Thyroid gland (tissue), 4 donors: ENCODE results near the gene HSP90AA1.

ENCODE experiments used
- POLR2A ChIP-seq, 2 donors: fragments of 450-650 bp; IDR thresholded peaks; one replicate each; pipeline ENCODE4 v1.6.1; 2017; ENCODE audit warnings: antibody characterized with exemption in 2 of 2, mild to moderate bottlenecking in 2 of 2, moderate library complexity in 1 of 2
- TF ChIP-seq, protein P1 (sequence below), 6 experiments: fragments of 200-600 bp in 3 of 6; fragments of 450-650 bp in 3 of 6; sonication (generic) in 3 of 6; IDR thresholded peaks; one replicate each; pipeline ENCODE4 v1.5.1; 2016 to 2019; ENCODE audit warnings: antibody characterized with exemption in 6 of 6, mild to moderate bottlenecking in 2 of 6, inconsistent platforms in 1 of 6, moderate library complexity in 1 of 6

DNA sequence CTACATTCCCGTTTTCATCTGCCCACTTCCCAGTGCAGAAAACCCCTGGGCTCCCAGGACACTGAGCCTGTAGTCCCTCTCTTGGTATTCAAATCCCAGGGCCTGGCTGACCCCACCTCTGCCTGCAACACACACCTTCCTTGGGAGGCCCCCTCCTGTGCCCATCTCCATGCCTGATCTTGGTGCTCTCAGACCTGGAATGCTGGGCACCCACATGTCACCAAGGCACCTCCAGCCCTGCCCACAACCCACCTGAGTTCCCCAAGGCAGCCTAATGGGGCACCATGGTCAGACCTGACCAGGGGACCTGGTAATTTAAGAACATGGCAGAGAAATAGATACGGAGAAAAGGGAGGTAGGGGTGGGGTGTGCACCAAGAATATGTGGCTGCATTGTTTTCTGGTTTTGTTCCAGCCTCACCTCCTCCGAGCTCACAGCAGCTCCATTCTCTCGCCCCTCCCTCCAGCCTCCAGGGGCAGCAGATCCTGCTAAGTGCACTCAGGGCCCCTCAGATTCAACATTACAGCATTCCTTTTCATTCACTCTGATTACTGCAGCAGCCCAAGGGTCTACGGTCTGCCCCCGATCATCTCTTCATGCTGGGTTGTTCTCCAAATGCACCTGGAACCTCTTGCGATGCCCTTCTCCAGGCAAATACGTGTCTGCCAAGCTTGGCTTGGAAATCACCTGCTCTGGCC lies 9.2 kb upstream of the HSP90AA1 start:
- TF ChIP-seq, protein P1, sequence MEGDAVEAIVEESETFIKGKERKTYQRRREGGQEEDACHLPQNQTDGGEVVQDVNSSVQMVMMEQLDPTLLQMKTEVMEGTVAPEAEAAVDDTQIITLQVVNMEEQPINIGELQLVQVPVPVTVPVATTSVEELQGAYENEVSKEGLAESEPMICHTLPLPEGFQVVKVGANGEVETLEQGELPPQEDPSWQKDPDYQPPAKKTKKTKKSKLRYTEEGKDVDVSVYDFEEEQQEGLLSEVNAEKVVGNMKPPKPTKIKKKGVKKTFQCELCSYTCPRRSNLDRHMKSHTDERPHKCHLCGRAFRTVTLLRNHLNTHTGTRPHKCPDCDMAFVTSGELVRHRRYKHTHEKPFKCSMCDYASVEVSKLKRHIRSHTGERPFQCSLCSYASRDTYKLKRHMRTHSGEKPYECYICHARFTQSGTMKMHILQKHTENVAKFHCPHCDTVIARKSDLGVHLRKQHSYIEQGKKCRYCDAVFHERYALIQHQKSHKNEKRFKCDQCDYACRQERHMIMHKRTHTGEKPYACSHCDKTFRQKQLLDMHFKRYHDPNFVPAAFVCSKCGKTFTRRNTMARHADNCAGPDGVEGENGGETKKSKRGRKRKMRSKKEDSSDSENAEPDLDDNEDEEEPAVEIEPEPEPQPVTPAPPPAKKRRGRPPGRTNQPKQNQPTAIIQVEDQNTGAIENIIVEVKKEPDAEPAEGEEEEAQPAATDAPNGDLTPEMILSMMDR (IDR thresholded peaks at IDR 0.05) = no peak
- TF ChIP-seq POLR2A (IDR thresholded peaks at IDR 0.05) = no peak
